ENCODE measurements around the gene ARMH1. TPM values are rescaled to one million over a fixed set of nuclear protein-coding genes. Genes with fewer than 3 reads are reported as not detected.

ARMH1 gene
- total RNA-seq: 0.38 TPM in 1 of 2 replicates, not detected in the other

DNA sequence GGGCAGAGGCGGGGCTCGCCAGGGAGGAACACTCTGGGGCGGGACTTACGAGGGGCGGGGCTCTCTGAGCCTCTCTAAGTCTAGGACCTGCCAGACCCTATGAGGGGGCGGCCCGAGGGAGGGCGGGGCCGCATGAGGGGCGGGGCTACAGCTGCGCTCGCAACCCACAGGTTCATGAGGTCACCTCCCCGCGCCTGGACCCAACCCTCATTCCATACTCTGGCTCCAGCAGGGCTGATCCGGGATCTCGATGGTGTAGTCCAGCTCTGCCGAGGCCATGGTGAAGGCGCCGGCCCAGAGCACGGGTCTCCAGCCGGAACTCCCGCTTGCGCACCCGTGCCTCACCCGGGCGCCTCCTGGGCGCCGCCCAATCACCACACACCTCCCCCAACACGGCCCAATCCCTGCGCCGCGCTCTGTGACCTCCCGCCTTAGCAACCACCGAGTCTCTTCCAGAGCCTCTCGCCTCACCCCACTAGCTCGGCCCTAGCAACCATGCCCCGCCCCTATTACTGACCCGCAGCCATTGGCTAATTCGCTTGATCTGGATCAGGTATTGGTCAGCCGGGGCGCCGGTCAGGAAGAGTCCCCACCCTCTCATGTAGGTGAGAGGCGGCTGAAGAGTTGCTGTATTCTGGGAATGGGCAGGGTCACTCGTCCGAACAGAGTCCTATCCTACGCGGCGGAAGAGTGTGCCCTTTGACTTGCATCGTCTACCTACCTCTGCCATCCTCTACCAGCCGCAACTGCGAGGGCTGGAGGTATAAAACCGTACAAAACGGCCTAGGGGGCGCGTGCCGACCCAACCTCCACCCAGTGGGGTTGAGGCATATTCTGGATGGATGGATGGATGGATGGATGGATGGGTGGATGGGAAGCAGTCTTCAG lies at the start of gene ARMH1, which contains the start of gene TMEM53:
Gene ARMH1, plus strand, starts transcription at position 602 of the 888 bp plus-strand sequence. CDS start 14,984 bp downstream, outside the sequence.
Gene TMEM53, minus strand, starts transcription at position 369 of the 888 bp plus-strand sequence. Its CDS starts 90 bp downstream, at position 279.
- Histone ChIP-seq H3K4me3 (ENCODE audit: low read depth, low read length) (peak within 1 kb of the TSS; percentile 52), H3K27me3 (ENCODE audit: control insufficient read depth, insufficient read depth, low read length) (no peaks in the 10 kb centered on the region), H3K36me3 (ENCODE audit: control insufficient read depth, insufficient read depth, low read length) (no peaks in the 10 kb centered on the region)
- DNase-seq (ENCODE audit: low read depth): peak; percentile 96
- TF ChIP-seq, protein P1, sequence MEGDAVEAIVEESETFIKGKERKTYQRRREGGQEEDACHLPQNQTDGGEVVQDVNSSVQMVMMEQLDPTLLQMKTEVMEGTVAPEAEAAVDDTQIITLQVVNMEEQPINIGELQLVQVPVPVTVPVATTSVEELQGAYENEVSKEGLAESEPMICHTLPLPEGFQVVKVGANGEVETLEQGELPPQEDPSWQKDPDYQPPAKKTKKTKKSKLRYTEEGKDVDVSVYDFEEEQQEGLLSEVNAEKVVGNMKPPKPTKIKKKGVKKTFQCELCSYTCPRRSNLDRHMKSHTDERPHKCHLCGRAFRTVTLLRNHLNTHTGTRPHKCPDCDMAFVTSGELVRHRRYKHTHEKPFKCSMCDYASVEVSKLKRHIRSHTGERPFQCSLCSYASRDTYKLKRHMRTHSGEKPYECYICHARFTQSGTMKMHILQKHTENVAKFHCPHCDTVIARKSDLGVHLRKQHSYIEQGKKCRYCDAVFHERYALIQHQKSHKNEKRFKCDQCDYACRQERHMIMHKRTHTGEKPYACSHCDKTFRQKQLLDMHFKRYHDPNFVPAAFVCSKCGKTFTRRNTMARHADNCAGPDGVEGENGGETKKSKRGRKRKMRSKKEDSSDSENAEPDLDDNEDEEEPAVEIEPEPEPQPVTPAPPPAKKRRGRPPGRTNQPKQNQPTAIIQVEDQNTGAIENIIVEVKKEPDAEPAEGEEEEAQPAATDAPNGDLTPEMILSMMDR (IDR thresholded peaks at IDR 0.05; ENCODE audit: insufficient read depth, low read length, severe bottlenecking): no peak
- no peak for FAIRE-seq

DNA sequence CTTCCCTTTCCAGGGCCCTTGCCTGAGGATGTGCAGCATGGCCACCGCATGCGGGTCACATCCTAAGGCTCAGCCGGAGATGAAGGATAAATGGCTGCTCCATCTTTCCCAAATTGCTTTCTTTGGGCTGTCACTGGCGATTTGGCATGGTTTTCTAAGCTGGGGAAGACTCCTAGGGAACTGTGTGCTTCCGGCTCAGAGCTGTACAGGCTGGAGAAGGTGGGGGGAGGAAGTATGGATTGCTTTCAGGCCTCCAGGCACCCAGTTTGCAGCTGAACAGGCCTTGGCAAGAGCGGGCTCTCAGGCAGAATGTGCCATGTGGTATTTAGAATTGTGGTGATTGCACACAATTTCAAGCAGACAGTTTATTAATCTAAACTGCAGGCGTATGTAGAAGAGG lies 49.2 kb upstream of the ARMH1 start:
- Histone ChIP-seq H3K4me3 (ENCODE audit: low read depth, low read length) (no peak overlapping the region), H3K27me3 (ENCODE audit: control insufficient read depth, insufficient read depth, low read length) (no peaks in the 10 kb centered on the region), H3K36me3 (ENCODE audit: control insufficient read depth, insufficient read depth, low read length) (no peaks in the 10 kb centered on the region)
- FAIRE-seq (no peak), DNase-seq (ENCODE audit: low read depth) (no peak)
- TF ChIP-seq, protein P1 (IDR thresholded peaks at IDR 0.05; ENCODE audit: insufficient read depth, low read length, severe bottlenecking): no peak

DNA sequence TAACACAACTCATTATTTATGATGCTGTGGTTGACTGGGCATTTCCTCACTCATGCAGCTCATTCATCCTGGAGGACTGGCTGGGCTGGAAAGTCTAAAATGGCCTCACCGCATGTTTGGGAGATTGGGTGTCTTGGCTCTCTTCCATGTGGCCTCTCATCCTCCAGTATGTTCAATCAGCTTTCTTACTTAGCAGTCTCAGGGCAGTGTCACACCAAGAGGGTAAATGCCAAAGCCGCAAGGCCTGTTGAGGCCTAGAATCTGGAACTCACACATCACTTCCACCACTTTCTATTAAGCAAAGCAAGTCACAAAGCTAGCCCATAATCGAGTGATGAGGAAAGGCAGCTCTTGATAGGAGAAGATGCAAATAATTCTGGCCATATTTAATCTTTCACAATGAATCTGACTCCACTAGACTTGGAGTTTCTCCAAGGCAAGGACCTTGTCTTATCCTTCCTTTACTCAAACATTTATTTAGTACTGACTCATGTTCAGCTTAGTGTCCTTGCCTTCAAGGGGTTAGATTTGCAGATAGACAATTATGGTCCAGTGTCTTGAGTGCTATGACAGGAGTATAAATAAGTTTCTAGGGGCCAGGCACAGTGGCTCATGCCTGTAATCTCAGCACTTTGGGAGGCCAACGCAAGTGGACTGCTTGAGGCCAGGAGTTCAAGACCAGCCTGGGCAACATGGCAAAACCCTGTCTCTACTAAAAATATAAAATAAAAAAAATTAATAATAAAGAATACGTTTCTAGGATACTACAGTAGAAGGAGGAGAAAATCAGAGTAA lies 45.4 kb upstream of the ARMH1 start:
- TF ChIP-seq, protein P1 (IDR thresholded peaks at IDR 0.05; ENCODE audit: insufficient read depth, low read length, severe bottlenecking): no peak
- Histone ChIP-seq H3K4me3 (ENCODE audit: low read depth, low read length) (no peak overlapping the region), H3K36me3 (ENCODE audit: control insufficient read depth, insufficient read depth, low read length) (no peaks in the 10 kb centered on the region), H3K27me3 (ENCODE audit: control insufficient read depth, insufficient read depth, low read length) (no peaks in the 10 kb centered on the region)
- no peak for FAIRE-seq
- DNase-seq (ENCODE audit: low read depth): peak; percentile 82

- peak; percentile 46 for DNase-seq (ENCODE audit: low read depth)
- FAIRE-seq: no peak
- Histone ChIP-seq H3K4me3 (ENCODE audit: low read depth, low read length) (no peak overlapping the region), H3K36me3 (ENCODE audit: control insufficient read depth, insufficient read depth, low read length) (peaks cover 2% of the 10 kb centered on the region), H3K27me3 (ENCODE audit: control insufficient read depth, insufficient read depth, low read length) (no peaks in the 10 kb centered on the region)
- TF ChIP-seq, protein P1 (IDR thresholded peaks at IDR 0.05; ENCODE audit: insufficient read depth, low read length, severe bottlenecking): no peak
Observed at GRCh38 chr1:44630116-44630515, 44.4 kb upstream of the ARMH1 start.

- FAIRE-seq: no peak
- no peak for DNase-seq (ENCODE audit: low read depth)
- peak overlapping the region; percentile 63 for H3K4me3 ChIP-seq (ENCODE audit: low read depth, low read length)
- peaks cover 12% of the 10 kb centered on the region for H3K36me3 ChIP-seq (ENCODE audit: control insufficient read depth, insufficient read depth, low read length)
- TF ChIP-seq, protein P1 (IDR thresholded peaks at IDR 0.05; ENCODE audit: insufficient read depth, low read length, severe bottlenecking): no peak
- H3K27me3 ChIP-seq (ENCODE audit: control insufficient read depth, insufficient read depth, low read length): no peaks in the 10 kb centered on the region
Observed at GRCh38 chr1:44631333-44631646, 43.2 kb upstream of the ARMH1 start.
